Heart left ventricle (tissue), 13 donors: ENCODE data around the gene TJP3.

ENCODE experiments used
- CTCF ChIP-seq, 12 donors: fragments of 200-600 bp; sonication (generic) in 4 of 12; IDR thresholded peaks; one replicate each; pipeline versions ENCODE4 v1.5.0 to v1.8.0; 2018 to 2022; ENCODE audit warnings: antibody characterized with exemption in 12 of 12, mild to moderate bottlenecking in 5 of 12
- POLR2A ChIP-seq, 2 donors: fragments of 450-650 bp; IDR thresholded peaks; one replicate each; pipeline ENCODE4 v1.6.1; 2017; ENCODE audit warnings: antibody characterized with exemption in 2 of 2, mild to moderate bottlenecking in 2 of 2, moderate library complexity in 2 of 2
- donor health status: ischemic (EF 13 %, LVEDD 7.1; RV severe dilation, severe dysfunction).
- donor health status: DM: no; HTN: yes; CAD: no.
- donor health status: DM: no; HTN: no; CAD: no.
- donor health status: ischemic (EF 25% LVEDD 6.9; RV normal size, moderate dysfunction).
- donor health status: ischemic (EF 25% LVEDD 5.7; RV mildly dilated, moderate dysfunction).
- donor health status: ischemic (EF 35%, LVEDD 5.7; RV mildly dilated, moderate dysfunction).
- donor health status: nonischemic (EF 11% LVEDD 7.7; RV severe dilation, severe dysfunction).
- donor health status: DM: yes; HTN: yes; CAD: no.
- donor health status: PGD.
- donor health status: ischemic (EF 29% LVEDD 5.4; RV normal size, mild dysfunction).
- donor health status: nonischemic (EF 23%, LVEDD 6.1; RV moderate dilation, normal function).

- TF ChIP-seq CTCF (IDR thresholded peaks at IDR 0.05) (no peak), POLR2A (IDR thresholded peaks at IDR 0.05) (no peak)
Measured at GRCh38 chr19:3730457-3730958, 22.3 kb downstream of the TJP3 start.
